Prostate gland (tissue), 2 donors: Measurements from ENCODE around the gene CAMKV. TPM values are rescaled to one million over a fixed set of nuclear protein-coding genes. Genes with fewer than 3 reads are reported as not detected.

ENCODE experiments used
- DNase-seq: peaks from one replicate; pipeline ENCODE4 v3.0.0-alpha.2; 2019; ENCODE audit warnings: low spot score
- H3K27ac ChIP-seq, 2 donors: fragments of 200-600 bp; sonication (generic); 2 replicates each; pipeline ENCODE4 v1.5.1; 2017 to 2019
- H3K27me3 ChIP-seq: fragments of 200-600 bp; sonication (generic); replicated peaks from 2 replicates; pipeline ENCODE4 v1.5.1; 2019; ENCODE audit not compliant: insufficient read depth
- H3K36me3 ChIP-seq, 2 donors: fragments of 200-600 bp; sonication (generic); 1 replicate in 1 of 2; 2 replicates in 1 of 2; pipeline versions ENCODE4 v1.5.1 to v1.8.1; 2017 to 2019
- H3K4me1 ChIP-seq: fragments of 200-600 bp; sonication (generic); replicated peaks from 2 replicates; pipeline ENCODE4 v1.5.1; 2019
- H3K4me3 ChIP-seq, 2 donors: fragments of 200-600 bp; sonication (generic); 2 replicates each; pipeline ENCODE4 v1.5.1; 2017 to 2019
- H3K9me3 ChIP-seq: fragments of 200-600 bp; sonication (generic); 2 replicates; pipeline ENCODE4 v1.5.1; 2017
- POLR2A ChIP-seq: fragments of 450-650 bp; IDR thresholded peaks from one replicate; pipeline ENCODE4 v1.6.1; 2016; ENCODE audit warnings: antibody characterized with exemption, mild to moderate bottlenecking
- POLR2AphosphoS5 ChIP-seq: sonication (generic); formaldehyde crosslinking; IDR thresholded peaks from one replicate; pipeline ENCODE4 v1.6.1; 2017; ENCODE audit warnings: antibody characterized with exemption
- WGBS: methylation state at CpG from one replicate; pipeline ENCODE4 v1.1.5; 2018; 5-methylcytosine and 5-hydroxymethylcytosine counted together
- intact Hi-C: fragments of 100-400 bp; cut with DNase I; formaldehyde crosslinking; loops from one replicate; pipeline ENCODE4 v1.14.2; 2022
- total RNA-seq, 2 donors: library from RNA; depleted of rRNA; stranded (reverse); fragments of >200 nt; gene quantifications; one replicate each; pipeline ENCODE4 v1.1.0, GENCODE V29; 2016
- TF ChIP-seq, protein P1 (sequence below), 4 experiments: fragments of 200-600 bp in 2 of 4; fragments of 450-650 bp in 2 of 4; sonication (generic) in 2 of 4; IDR thresholded peaks; 1 replicate in 3 of 4; 2 replicates in 1 of 4; pipeline ENCODE4 v1.5.1; 2016 to 2019; ENCODE audit warnings: antibody characterized with exemption in 4 of 4, mild to moderate bottlenecking in 2 of 4, moderate library complexity in 2 of 4

Gene CAMKV
- total RNA-seq, 2 donors from 2014 or later: 0.97 TPM; not detected in 1

DNA sequence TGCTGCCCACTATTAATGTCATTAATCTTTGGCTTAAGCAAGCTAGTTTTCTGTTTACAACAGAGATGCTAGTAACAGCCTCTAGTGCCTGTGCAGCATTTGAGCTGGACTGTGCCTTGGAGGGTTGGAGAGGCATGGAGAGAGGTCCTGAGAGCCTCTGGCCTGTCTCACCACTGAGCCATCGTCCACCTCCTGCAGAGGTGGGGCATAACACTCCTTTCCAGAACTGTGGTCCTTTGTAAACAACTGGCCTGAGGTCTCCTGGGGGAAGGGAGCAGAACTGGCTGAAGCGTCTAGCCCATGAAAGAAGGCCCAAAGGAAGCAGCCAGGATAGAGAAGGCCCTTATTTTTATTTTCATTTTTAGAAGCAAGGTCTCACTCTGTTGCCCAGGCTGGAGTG lies 10.0 kb upstream of the CAMKV start:
- TF ChIP-seq POLR2A (no peak), POLR2AphosphoS5 (no peak)
- TF ChIP-seq, protein P1, sequence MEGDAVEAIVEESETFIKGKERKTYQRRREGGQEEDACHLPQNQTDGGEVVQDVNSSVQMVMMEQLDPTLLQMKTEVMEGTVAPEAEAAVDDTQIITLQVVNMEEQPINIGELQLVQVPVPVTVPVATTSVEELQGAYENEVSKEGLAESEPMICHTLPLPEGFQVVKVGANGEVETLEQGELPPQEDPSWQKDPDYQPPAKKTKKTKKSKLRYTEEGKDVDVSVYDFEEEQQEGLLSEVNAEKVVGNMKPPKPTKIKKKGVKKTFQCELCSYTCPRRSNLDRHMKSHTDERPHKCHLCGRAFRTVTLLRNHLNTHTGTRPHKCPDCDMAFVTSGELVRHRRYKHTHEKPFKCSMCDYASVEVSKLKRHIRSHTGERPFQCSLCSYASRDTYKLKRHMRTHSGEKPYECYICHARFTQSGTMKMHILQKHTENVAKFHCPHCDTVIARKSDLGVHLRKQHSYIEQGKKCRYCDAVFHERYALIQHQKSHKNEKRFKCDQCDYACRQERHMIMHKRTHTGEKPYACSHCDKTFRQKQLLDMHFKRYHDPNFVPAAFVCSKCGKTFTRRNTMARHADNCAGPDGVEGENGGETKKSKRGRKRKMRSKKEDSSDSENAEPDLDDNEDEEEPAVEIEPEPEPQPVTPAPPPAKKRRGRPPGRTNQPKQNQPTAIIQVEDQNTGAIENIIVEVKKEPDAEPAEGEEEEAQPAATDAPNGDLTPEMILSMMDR (IDR thresholded peaks at IDR 0.05): no peak
- H3K27me3 ChIP-seq: no peaks in the 10 kb centered on the region
- no peaks in the 10 kb centered on the region for H3K4me1 ChIP-seq
- no peaks in the 10 kb centered on the region for H3K36me3 ChIP-seq
- 63% methylated on average over 2 of the region's 2 CpGs for WGBS
- no peak overlapping the region for H3K4me3 ChIP-seq
- intact Hi-C loops: no loop called here
- H3K9me3 ChIP-seq: no peaks in the 10 kb centered on the region
- no peak overlapping the region for H3K27ac ChIP-seq
- no peak for DNase-seq

DNA sequence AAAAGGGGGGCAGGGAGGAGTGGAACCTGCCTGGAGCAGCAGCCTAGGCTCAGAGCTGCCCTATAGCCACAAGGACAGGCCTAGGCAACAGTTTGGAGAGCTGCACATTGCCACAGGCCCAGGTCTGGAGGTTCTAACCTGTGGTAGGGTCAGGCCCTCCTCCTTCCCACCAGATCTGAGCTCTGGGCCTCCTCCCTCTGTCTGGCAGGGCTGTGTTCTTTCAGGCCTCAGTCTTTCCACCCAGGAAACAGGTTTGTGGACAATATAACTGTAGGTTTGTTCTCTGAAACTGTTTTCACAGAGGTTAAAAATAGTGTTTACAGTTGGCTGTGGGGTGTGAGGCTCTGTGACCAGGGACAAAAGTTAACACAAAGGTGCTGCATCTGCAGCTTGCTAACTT lies 9.0 kb upstream of the CAMKV start:
- Histone ChIP-seq H3K27me3 (no peaks in the 10 kb centered on the region), H3K4me3 (no peak overlapping the region), H3K27ac (no peak overlapping the region), H3K36me3 (no peaks in the 10 kb centered on the region), H3K9me3 (no peaks in the 10 kb centered on the region), H3K4me1 (no peaks in the 10 kb centered on the region)
- TF ChIP-seq POLR2A: no peak
- TF ChIP-seq POLR2AphosphoS5: no peak
- TF ChIP-seq, protein P1 (IDR thresholded peaks at IDR 0.05): no peak
- intact Hi-C loops: no loop called here
- no peak for DNase-seq

DNA sequence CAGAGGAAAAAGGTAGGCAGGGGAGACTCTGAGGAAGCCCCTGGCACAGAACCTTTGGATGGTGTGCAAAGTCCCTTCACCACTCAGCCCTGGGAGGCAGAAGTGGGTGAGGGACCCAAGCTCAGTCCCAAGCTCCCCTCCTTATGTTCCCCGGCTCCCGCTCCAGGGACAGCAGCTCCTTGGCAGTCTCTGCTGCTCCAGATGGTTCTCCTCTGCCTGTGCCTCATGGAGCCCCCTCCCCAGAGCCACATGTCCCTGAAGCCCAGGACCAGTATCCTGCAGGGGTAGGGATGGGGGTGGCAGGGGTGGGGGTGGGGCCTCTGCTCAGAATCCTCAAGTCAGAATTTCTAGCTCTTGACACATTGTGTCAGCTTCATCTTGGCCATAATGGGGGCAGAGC lies 8.0 kb upstream of the CAMKV start:
- 73% methylated on average over 2 of the region's 2 CpGs for WGBS
- Histone ChIP-seq H3K36me3 (no peaks in the 10 kb centered on the region), H3K4me3 (no peak overlapping the region), H3K27me3 (no peaks in the 10 kb centered on the region), H3K9me3 (no peaks in the 10 kb centered on the region), H3K27ac (no peak overlapping the region), H3K4me1 (no peaks in the 10 kb centered on the region)
- TF ChIP-seq POLR2AphosphoS5 (no peak), POLR2A (no peak)
- TF ChIP-seq, protein P1 (IDR thresholded peaks at IDR 0.05): no peak
- no peak for DNase-seq
- intact Hi-C loops: no loop called here

DNA sequence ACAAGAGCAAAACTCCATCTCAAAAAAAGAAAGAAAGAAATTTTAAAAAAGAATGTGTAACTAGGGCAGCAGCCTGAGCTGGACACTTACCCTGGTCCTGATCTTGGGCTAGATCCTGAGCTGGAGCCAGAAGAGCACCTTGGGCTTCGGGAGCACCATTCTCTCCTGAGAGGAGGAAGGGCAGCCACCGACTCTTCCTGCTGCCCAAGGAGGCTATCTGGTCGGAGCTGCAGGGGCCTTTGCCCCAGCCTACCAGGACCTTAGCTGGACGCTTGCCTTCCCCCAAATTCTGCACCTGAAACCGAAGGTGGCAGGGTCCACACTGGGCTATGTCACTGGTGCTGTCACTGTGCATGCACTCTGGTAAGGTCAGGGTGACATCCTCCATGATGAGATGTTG lies 6.9 kb upstream of the CAMKV start:
- DNase-seq: no peak
- intact Hi-C loops: no loop called here
- WGBS: 79% methylated on average over 4 of the region's 5 CpGs
- no peak for TF ChIP-seq POLR2AphosphoS5
- TF ChIP-seq, protein P1 (IDR thresholded peaks at IDR 0.05): no peak
- Histone ChIP-seq H3K27ac (no peak overlapping the region), H3K4me3 (no peak overlapping the region), H3K4me1 (no peaks in the 10 kb centered on the region), H3K36me3 (no peaks in the 10 kb centered on the region), H3K9me3 (no peaks in the 10 kb centered on the region), H3K27me3 (no peaks in the 10 kb centered on the region)

DNA sequence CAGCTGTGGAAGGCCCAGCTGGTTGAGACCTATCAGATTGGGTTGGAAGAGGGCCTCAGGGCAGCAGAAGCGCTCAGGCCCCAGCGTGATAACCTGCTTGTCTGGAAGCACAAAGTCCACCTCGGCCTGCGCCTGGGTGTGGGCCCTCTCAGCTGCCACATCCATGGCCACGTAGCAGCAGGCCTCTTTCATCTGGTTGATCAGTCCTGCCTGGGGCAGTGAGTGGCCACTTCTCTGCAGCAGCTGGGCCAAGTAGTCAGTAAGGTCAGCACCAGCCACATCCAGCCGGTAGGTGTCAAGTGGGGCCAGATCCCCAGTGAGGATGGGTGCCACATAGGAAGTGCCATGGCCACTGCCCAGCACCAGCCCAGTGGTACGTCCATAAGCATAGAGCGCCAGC lies 3.9 kb upstream of the CAMKV start:
- Histone ChIP-seq H3K4me1 (no peaks in the 10 kb centered on the region), H3K36me3 (no peaks in the 10 kb centered on the region), H3K9me3 (no peaks in the 10 kb centered on the region), H3K4me3 (no peak overlapping the region), H3K27ac (no peak overlapping the region), H3K27me3 (peaks cover 4% of the 10 kb centered on the region)
- WGBS: 91% methylated on average over 8 of the region's 8 CpGs
- DNase-seq: no peak
- intact Hi-C loops: no loop called here
- TF ChIP-seq POLR2A: no peak
- TF ChIP-seq, protein P1 (IDR thresholded peaks at IDR 0.05): no peak
- TF ChIP-seq POLR2AphosphoS5: no peak
